ENCODE measurements around the gene HBD.

HBD gene

GRCh38 chr11:5192738-5193137, 41.5 kb downstream of the HBD start:
- FAIRE-seq (no peak), DNase-seq (ENCODE audit: low spot score) (no peak)

- DNase-seq (ENCODE audit: low spot score) (no peak), FAIRE-seq (no peak)
These were observed 46.1 kb downstream of the HBD start for GRCh38 chr11:5188201-5188600.

All from urothelium cell line (cell line).